Measurements from ENCODE around the gene ECI1.
"Not testable (repeated sequence)": the region's sequence is repeated elsewhere in the genome, so short reads cannot be mapped to it uniquely, and the experiment has no call there.

The ECI1 gene

GRCh38 chr16:2256531-2257140 lies 5.2 kb upstream of the ECI1 start:
- in situ Hi-C loops (cut with HindIII; ENCODE audit: low sequenced_read_pairs) = no loop called here

- in situ Hi-C loops (cut with HindIII; ENCODE audit: low sequenced_read_pairs) = no loop called here
Observed at GRCh38 chr16:2253293-2253692, 1.9 kb upstream of the ECI1 start.

- in situ Hi-C loops (cut with HindIII; ENCODE audit: low sequenced_read_pairs) = no loop called here
Observed at GRCh38 chr16:2252806-2253148, 1.4 kb upstream of the ECI1 start.

GRCh38 chr16:2250652-2251295 lies 613 bp downstream of the ECI1 start:
- in situ Hi-C loops (cut with HindIII; ENCODE audit: low sequenced_read_pairs) = no loop called here

- in situ Hi-C loops (cut with HindIII; ENCODE audit: low sequenced_read_pairs) = no loop called here
Observed at GRCh38 chr16:2246301-2246885, 5.0 kb downstream of the ECI1 start.

- in situ Hi-C loops (cut with HindIII; ENCODE audit: low sequenced_read_pairs) = no loop called here
Observed at GRCh38 chr16:2244926-2245795, 6.2 kb downstream of the ECI1 start.

GRCh38 chr16:2244301-2244700 lies 7.1 kb downstream of the ECI1 start:
- in situ Hi-C loops (cut with HindIII; ENCODE audit: low sequenced_read_pairs) = no loop called here

- in situ Hi-C loops (cut with HindIII; ENCODE audit: low sequenced_read_pairs) = no loop called here
Observed at GRCh38 chr16:2243781-2244180, 7.6 kb downstream of the ECI1 start.

- in situ Hi-C loops (cut with HindIII; ENCODE audit: low sequenced_read_pairs) = no loop called here
Observed at GRCh38 chr16:2243031-2243528, 8.3 kb downstream of the ECI1 start.

GRCh38 chr16:2242598-2242997 lies 8.8 kb downstream of the ECI1 start:
- in situ Hi-C loops (cut with HindIII; ENCODE audit: low sequenced_read_pairs) = no loop called here

GRCh38 chr16:2240331-2240730 lies 11.1 kb downstream of the ECI1 start:
- in situ Hi-C loops (cut with HindIII; ENCODE audit: low sequenced_read_pairs) = not testable (repeated sequence)

GRCh38 chr16:2238838-2239675 lies 12.3 kb downstream of the ECI1 start:
- in situ Hi-C loops (cut with HindIII; ENCODE audit: low sequenced_read_pairs) = no loop called here

- in situ Hi-C loops (cut with HindIII; ENCODE audit: low sequenced_read_pairs) = no loop called here
Observed at GRCh38 chr16:2238150-2238837, 13.1 kb downstream of the ECI1 start.

- in situ Hi-C loops (cut with HindIII; ENCODE audit: low sequenced_read_pairs) = no loop called here
Observed at GRCh38 chr16:2237493-2238149, 13.8 kb downstream of the ECI1 start.

- in situ Hi-C loops (cut with HindIII; ENCODE audit: low sequenced_read_pairs) = no loop called here
Observed at GRCh38 chr16:2237102-2237482, 14.3 kb downstream of the ECI1 start.

- in situ Hi-C loops (cut with HindIII; ENCODE audit: low sequenced_read_pairs) = no loop called here
Observed at GRCh38 chr16:2236337-2237101, 14.9 kb downstream of the ECI1 start, which contains the start of gene DNASE1L2. Gene DNASE1L2 (plus strand): TSS chr16:2236444. CDS start chr16:2236817, 373 bp downstream.

GRCh38 chr16:2235695-2236336 lies 15.6 kb downstream of the ECI1 start:
- in situ Hi-C loops (cut with HindIII; ENCODE audit: low sequenced_read_pairs) = no loop called here

- in situ Hi-C loops (cut with HindIII; ENCODE audit: low sequenced_read_pairs) = no loop called here
Observed at GRCh38 chr16:2235234-2235651, 16.1 kb downstream of the ECI1 start.

Measured in DLD1 (cell line).